ENCODE data around the gene SLIT3.
A peak's percentile ranks its signal among the peaks of the same experiment; 100 is the strongest.

Gene SLIT3

DNA sequence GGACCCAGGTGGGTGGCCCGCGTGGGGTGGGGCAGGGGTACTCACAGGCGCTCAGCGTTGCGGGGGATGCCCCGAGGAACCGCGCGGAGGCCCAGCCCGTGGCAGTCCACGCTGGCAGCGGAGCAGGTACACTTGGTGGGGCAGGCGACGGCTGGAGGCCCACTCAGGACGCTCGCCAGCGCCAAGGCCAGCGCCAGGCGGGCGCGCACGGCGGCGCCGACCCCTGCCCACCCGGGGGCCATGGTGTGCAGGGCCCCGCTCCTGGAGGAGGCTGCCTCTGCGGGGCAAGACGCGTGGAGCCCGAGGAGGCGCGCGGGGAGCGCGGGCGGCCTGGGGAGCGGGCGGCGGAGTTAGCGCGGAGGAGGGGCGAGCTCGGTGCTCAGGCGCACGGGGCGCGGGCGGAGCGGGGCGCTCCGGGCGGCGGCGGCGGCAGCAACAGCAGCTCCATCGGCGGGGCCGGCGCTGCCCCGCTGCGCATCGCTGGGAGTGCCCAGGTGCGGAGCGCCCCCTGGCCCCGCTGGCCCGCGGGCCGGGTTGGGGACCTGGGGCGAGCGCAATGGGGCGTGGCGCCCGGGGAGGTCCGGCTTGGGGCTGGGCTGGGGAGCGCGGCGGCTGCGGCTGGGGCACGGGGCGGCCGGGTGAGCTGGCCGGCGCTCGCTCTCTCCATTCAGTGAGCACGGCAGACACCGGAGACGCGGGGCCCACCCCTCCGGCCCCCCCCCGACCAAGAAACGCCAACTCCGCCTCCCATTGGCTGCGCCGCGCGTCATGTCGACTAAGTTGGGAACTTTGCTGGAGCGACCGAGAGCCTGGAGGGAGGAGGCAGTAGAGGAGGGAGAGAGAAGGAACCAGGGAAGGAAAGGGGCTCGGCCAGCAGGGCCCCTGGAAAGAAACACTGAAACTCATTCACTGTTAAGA lies at the start of gene SLIT3:
TSS of gene SLIT3 (minus strand) at position 672 of the 918 bp plus-strand sequence. CDS start at position 242, 430 bp downstream.
- no peak for DNase-seq

DNA sequence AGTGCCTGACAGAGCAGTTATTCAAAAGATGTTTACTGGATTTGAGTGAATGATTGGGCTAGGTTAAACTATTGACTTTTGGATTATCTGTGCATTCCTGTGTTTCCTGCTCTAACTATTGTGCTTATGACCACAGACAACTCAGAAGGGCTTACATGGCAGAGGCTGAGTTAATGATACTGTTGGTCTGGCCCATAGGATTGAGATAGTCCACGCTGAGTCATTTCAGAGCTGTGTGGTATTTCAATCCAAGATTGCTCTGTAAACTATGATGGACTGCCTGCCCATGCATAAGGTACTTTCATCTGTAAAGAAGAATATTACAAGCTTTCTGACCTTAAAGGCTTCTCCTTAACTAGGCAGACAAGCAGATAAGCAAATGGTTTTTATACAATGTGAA lies 49.1 kb upstream of the SLIT3 start:
- no peak for DNase-seq

DNA sequence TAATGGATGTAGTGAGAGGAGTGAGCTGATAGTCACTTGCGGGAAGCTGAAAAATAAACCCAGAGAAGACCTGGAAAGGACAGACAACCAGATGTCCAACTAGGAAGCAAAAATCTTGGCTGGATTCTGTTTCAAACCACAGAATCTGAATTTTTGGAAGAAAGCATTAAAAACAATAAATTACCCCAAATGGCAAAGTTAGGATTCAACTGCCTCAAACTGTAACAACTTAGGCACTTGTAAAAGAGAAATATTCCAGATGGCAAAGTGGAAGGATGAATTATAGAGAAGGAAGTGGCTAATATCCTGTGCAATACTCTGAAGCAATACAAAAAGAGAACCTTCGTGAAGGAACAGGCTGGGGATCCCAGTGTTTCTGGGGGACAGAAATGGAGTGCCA lies 46.8 kb upstream of the SLIT3 start:
- no peak for DNase-seq

DNA sequence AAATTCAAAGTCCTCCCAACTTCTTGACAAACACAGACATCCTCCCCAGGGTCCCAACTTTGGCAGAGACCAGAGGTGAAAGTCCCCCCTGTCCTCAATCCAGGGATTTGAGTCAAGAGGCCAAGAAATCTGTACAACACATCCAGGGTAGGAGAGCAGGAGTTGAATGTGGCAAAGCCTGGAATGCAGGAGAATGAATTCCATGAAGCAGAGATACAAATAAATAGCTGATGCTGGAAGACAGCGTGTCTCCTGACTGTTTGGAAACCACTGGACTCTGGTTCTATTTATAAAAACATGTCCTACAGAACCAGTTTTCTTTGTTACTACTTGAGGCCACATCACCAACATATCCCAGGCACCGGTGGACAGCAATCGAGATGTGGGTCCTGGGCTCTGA lies 43.7 kb upstream of the SLIT3 start:
- DNase-seq = no peak

DNA sequence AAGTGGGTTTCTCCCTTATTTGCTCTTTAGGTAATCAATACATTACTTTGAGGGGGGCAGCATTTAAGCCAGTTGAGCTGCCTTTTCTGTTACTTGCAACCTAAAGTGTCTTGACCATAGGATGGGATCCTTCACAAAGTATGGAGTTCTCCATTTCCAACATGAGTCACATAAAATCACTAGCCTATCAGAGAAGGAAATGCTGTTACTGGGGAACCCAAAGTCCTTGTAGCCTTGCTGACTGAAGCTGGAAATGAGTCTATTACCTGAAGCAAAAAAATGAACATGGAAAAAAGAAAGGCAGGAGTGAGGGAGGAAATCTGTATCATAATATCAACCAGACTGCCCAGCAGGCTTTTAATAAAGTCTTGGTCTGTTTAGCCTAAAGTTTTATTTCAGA lies 42.8 kb upstream of the SLIT3 start:
- no peak for DNase-seq

DNA sequence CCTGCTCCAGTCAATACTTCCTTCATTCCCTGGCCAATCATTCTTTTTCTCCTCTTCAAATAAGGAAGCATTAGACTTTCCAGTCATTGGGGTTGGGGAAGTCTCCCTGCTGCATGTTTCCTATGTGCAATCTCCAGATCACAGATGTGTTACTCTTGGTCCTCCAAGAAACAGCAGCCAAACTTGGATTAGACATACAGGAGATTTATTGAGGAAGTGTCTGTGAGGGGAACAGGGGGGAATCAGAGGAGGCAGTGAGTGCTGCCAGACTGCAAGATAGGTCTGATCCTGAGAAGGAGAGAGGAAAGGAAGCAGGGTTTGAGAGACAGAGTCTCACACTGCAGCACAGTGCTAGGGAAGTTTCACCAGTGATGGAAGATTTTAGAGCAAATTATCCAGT lies 40.6 kb upstream of the SLIT3 start:
- no peak for DNase-seq

DNA sequence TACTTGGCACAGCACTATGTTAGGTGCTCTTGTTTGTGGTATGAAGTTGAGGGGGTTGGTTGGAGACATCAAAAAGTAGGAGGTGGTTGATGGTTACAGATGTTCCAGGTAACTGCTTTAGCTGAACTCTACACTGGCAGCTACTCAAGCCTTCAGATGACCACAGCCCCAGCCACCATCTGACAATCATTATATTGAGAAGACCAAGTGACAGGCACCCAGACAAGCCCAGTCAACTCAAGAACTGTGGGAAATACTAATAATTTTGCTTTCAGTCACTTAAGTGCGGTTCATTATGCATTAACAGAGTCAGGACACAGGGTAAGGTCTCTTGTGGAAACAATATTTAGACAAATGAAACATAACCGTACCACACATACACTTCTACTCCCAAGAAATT lies 38.9 kb upstream of the SLIT3 start:
- DNase-seq = no peak

DNA sequence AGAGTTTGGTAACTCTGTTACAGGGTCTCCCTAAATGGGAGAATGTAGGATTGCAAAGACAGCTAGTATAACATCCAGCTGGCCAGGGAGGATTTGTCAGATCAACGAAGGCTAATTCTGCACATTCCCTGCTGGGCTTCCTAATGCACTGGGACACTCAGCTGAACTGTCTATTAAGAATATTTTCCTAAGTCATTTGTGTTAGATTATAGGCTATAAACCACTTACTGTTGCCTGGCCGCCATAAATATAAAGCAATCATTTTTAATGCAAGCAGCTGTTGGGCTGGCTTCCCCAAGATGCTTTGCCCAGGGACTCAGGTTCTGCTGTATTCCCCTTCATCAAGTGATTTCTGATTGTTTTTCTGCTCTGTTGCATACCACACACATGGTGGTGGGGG lies 35.3 kb upstream of the SLIT3 start:
- DNase-seq = no peak

DNA sequence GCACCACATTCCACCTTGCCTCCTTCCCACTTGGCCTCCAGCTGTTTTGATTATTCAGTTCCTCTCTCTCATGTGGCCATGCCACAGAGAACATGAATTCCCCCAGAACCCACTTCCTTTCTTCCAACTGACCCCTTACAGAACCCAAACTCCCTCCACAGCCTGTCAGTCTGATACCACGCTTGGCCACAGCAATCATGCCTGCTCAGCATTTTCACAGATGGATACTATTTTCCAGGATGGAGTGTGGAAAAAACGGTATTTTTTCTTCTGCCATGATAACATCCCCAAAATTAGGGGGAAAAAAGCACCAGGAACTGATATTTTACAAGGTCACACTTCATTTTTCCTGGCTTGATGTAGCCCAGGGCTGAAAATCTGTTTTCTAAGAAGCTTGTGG lies 34.9 kb upstream of the SLIT3 start:
- DNase-seq = no peak

DNA sequence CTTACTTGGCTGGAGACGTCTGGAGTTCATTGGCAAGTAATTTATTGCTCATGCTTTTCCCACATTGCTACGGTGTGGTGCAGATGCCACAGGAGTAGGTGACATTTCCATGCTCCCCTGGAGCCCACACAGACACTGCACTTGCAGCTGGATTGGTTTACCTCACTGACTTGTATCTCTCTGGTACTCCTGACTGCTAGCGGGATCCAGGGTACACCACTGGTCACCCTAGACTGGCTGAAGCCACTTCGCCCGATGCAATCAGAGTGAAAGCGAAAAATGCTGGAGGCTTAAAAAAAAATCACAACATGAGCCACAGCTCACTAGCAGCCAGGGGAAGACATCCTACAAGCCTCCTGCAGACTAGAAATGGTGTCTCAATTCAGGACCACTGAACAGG lies 32.6 kb upstream of the SLIT3 start:
- no peak for DNase-seq

DNA sequence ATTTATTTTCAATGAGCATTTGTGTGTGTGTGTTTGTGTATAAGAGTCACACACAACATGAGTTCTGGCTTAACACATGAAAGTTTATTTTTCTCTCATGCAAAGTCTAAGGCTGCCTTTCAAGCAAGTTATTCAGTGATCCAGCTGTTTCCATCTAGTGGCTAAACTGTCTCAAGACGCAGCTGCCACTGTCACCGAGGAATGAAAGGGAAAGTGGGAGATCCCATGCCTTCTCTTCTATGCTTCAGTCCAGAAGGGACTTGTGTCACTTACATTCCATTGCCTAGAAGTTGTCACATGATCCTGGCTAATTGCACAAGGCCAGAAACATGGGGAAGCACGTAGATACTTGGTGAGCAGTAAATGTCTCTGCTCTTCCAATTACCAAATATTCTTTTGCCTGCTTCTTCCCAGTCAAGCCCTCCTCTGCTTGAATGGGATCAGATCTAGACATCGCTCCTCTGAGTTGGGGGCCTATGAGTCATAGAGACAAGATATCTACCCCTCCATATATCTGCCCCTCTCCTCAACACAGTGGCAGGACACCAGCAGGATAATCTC lies 30.4 kb upstream of the SLIT3 start:
- no peak for DNase-seq

DNA sequence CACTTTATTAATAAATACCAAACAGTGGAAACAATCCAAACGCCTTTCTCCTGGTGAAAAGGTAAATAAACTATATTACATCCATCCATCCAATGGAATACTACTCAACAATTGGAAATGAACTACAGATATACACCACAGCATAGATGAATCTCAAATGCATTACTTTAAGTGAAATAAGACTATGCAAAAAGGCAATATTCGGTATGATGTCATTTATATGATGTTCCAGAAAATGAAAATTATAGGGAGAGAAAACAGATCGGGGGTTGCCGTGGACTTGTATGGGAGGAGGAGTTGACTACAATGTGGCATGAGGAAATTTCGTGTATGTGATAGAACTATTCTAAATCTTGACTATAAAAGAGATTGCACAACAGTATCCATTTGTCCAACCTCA lies 27.5 kb upstream of the SLIT3 start:
- no peak for DNase-seq

DNA sequence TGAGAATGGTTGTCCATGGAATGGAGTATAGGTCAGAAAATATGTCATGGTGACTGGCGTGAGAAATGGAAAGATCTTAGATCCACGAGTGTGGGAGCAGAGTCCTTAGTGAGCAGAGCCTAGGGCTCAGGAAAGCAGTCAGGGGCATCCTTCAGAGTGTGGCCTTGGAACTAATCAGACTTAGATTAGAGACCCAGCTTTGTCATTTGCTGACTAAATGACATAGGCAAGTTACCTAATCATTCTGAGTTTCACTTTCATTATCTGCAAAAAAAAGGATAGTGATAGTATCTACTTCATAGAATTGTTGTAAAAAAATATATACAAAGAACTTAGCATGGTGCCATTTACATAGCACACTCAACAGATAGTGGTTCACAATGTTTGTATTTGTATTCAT lies 24.3 kb upstream of the SLIT3 start:
- DNase-seq = no peak

DNA sequence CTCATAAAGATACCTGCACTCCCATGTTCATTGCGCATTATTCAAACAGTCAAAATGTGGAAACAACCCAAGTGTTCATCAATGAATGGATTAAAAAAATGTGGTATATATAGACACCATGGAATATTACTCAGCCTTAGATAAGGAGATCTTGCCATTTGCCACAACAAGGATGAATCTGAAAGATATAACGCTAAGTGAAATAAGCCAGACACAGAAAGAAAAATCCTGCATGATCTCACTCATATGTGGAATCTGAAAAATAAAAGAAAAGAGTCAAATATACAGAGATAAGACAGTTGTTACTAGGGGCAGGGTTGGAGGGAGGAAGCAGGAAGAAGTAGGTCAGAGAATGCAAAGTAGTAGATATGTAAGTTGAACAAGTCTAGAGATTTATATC lies 17.6 kb upstream of the SLIT3 start:
- DNase-seq = no peak

DNA sequence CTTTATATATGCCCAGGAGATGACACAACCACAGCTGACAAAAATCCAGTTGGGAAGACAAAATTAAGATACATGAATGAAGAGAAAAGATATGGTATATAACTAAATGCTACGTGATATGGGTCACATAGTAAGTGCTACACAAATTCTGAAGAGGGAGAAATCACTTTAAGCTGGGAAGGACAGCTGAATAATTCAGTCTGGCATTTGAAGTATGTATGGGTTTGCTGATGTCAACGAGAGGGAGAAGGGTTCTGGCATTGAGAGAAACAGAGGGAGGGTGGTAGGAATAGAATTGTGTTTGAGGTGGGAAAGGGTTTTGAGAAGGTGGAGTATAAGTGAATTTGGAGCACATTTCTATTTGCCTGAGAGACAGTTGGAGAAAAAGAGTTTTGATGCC lies 6.7 kb upstream of the SLIT3 start:
- no peak for DNase-seq

DNA sequence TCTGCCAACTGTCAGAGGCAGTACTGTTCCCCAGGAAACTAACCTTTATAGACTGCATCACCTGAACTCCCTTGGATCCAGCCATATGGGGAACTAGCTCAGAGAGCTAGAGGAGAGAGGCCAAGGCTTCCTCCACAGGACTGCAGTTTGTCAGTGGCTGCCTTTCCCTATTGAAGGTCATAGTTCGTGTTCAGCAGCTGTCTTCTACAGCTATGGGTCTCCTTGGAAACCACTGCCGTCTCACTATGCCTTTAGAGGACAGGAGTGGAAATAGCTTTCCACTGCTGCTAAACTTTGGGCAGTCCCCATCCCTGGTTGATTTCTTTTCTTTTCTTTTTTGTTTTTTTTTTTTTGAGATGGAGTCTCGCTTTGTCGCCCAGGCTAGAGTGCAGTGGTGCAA lies 4.4 kb upstream of the SLIT3 start:
- no peak for DNase-seq

DNA sequence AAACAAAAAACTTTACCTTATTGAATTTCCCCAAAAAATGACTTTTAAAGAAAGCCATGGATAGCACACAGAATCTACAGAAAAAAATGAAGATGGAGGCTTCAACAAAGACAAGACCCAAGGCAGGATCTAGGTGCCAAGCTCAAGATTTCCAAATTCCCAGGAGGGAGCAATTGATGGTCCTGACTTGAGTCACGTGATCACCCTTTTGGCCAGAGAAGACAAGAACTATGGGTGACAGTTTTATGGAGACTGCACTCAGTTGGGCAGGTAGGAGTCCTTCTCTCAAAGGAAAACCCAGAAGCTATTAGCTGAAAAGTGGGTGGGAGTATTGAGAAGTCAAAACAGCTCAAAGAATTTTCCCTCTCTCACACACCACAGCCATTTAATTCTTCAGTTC lies 3.2 kb upstream of the SLIT3 start:
- no peak for DNase-seq

DNA sequence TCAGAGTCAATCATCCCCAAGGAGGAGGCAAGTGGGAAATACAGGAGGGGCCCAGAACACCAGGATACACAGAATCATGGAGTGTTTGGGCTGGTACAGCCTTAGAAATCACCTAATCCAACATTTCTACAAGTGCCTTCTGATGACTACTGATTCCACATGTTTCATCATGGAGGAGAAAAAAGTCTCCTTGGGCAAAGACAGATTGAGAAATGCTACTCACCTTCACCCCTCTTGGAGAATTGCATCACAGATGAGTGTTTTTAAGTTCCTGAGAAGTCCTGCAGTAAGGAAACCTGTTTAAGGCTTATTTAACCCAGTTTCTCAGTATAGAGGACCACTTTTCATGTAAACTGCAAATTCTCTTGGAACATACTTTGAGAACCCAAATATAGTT lies 2.2 kb upstream of the SLIT3 start:
- no peak for DNase-seq

DNA sequence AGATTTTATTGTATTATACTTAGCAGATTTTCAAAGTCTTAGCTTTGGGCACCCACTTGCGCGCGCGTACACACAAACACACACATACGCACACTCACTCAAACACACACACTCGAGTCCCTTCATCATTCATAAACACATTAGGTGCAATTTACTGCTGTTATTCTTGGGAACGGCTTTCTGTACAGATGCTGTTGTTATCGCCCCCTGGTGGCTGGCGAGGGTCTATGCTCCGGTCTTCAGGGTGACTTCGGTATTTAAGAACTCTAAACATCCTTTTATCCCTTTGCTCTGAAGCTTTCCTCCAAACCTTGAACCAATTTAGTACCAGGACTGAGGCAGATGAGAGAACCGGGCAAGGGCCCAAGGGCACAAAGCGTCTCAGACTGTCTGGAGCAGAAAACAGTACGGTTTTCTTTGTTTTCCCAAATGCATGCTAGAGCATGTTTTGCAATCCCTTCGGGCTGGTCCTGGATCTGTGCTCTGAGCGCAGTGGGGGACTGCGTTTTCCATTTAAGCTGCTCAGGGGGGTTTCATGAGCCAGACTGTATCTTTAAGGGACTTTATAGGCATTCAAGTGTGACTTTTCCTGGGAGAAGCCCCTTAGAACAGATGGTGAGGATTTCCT lies 1.7 kb upstream of the SLIT3 start:
- peak; percentile 53 for DNase-seq

DNA sequence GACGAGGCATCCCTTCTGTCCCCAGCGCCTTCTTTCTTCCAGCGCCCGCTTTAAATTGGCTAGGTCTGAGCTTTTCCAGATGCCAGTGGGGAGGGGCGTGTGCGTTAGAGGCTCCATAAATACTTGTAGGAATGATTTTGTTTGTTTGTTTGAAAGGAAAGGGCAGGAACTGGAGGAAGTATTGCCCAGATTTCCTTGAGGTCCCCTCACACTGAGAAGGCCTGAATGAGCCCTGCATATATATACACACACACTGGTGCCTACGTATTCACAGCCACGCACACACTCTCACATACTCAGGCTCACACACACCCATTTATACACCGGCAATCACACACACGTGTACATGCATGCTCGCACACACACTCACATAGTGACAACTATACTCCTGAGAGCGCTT lies 1.0 kb upstream of the SLIT3 start:
- DNase-seq = no peak

DNA sequence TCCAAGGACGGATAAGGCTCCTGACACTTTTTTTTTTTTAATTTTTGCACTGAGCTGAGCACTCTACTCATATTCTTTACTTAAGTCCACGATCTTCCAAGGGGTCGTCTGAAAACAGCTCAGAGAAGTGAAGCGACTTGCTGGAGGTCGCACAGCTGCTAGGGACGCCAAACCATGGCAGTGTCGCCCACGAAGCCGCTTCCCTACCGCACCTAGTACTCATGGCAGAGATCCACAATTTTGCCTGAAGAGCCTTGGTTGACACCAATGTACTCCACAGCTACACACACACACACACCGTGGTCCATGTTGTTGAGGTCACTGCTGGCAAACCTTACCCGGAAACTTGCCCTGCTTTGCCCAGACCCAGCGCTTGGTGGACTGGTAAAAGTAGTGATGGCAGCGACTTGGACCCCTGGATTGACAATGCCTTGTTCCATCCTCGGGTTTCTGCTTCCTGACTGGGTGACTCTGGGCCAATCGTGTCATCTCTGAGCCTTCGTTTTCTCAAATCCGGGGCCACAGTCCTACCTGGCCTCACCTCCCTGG lies 521 bp upstream of the SLIT3 start:
- DNase-seq = no peak

DNA sequence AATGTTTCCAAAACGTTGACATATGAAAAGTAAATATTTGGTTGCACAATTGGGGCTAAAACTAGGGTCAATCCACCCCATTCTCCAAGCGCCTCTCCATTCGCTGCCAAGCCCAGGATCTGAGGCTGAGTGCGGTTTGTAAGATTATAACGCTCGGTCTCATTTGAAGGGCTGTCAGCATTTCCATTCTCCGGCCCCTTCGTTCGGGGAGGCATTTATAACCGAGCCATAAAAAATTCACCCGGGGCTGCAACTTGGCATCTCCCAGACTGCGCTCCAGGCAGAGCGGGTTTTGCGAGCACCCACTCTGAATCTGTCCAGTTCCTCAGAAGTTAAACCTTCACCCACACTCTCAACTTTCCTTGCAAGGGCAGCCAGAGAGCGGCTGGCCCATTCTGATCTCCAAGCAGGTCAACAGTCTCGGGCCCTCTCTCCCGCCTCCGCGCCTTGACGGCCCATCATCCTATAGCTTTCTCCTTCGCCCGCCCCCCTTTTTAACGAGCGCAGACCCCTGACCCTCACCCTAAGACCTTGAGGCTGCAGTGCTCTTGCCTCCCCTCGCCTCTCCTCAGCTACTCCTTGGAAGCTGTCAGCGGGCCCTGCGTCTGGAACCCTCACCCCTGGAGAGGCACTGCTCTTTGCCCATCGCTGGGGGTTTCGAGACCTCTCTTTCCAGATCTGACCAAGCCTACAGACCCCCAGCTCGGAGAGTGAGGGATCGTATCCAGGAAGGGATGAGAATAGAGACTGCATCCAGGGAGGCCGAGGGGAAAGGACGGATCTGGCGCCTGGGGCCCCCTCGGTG lies 1.1 kb downstream of the SLIT3 start:
- no peak for DNase-seq

DNA sequence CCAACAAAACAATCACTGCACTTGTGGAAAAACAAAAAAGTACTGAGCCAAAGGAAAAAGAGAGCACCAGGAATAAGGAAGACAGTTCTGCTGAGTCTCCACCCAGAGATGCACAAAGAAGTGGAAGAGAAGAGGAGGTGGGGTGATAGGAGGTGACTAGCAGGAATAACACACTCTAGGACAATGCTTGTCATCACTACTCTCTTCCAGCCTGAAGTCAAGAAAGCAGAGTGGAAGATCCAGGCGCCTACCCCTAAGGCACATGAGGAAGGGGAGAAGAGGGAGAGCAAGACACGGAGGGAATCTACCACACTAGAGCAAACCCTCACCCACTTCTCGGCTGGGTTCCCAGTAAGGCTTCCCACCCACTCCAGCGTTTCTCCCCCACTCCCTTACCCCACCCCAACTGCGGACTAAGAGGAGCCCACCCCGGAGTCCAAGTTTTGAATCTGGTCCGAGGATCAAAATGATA lies 1.7 kb downstream of the SLIT3 start:
- DNase-seq = no peak
